HUES48 (cell line): ENCODE data around the gene SUPT6H.

Source experiments
- H3K27ac ChIP-seq: one replicate; pipeline ENCODE4 v1.7.0; 2013; ENCODE audit warnings: low read depth, low read length, inconsistent platforms
- H3K27me3 ChIP-seq: 2 replicates; pipeline ENCODE4 v1.6.1; 2013; ENCODE audit warnings: mild to moderate bottlenecking, low read length; ENCODE audit not compliant: control insufficient read depth, insufficient read depth
- H3K36me3 ChIP-seq: 2 replicates; pipeline ENCODE4 v1.6.1; 2013; ENCODE audit warnings: low read length; ENCODE audit not compliant: control insufficient read depth, insufficient read depth
- H3K4me1 ChIP-seq: 2 replicates; pipeline ENCODE4 v1.6.1; 2013; ENCODE audit warnings: mild to moderate bottlenecking, low read length; ENCODE audit not compliant: control insufficient read depth, insufficient read depth
- H3K4me3 ChIP-seq: 2 replicates; pipeline ENCODE4 v1.5.1; 2013; ENCODE audit warnings: mild to moderate bottlenecking, low read depth, low read length
- H3K9ac ChIP-seq: 2 replicates; pipeline ENCODE4 v1.6.1; 2013; ENCODE audit warnings: mild to moderate bottlenecking, low read depth, low read length, moderate library complexity
- H3K9me3 ChIP-seq: 2 replicates; pipeline ENCODE4 v1.6.1; 2013; ENCODE audit warnings: low read length; ENCODE audit not compliant: control insufficient read depth, insufficient read depth

Gene SUPT6H

DNA sequence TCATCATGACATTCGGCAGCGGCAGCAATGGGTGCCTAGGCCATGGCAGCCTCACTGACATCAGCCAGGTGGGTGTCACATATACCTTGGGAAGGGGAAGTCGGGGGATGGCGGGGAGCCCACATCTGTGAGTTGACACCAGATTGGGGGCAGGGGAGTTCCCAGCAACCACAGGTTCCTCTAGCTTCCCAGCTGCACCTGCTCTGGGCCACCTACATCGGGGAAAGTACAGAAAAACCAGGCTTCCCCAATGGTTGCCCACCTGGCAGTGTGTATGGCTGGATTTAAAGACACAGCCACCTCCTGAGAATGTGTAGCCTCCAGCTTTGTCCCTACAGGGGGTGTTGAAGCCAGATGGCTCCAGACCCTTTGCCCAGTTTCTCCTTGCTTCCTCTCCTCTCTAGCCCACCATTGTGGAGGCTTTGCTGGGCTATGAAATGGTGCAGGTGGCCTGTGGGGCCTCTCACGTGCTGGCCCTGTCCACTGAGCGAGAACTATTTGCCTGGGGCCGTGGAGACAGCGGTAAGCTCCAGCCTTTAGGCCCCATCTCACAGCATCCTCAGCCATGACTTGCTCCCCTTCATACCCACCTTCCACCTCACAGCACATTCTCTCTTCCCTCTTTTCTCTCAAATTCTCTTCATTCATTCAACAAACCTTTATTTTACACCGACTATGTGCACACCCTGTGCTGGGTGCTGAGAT lies 76.8 kb downstream of the SUPT6H start:
- no peak overlapping the region for H3K4me3 ChIP-seq
- H3K36me3 ChIP-seq = peaks cover 40% of the 10 kb centered on the region
- no peaks in the 10 kb centered on the region for H3K9me3 ChIP-seq
- no peak overlapping the region for H3K9ac ChIP-seq
- H3K4me1 ChIP-seq = no peaks in the 10 kb centered on the region
- H3K27ac ChIP-seq = no peak overlapping the region
- no peaks in the 10 kb centered on the region for H3K27me3 ChIP-seq

- Histone ChIP-seq H3K9me3 (no peaks in the 10 kb centered on the region), H3K36me3 (peaks cover 30% of the 10 kb centered on the region), H3K4me3 (no peak overlapping the region), H3K4me1 (no peaks in the 10 kb centered on the region), H3K9ac (no peak overlapping the region), H3K27me3 (no peaks in the 10 kb centered on the region), H3K27ac (no peak overlapping the region)
Measured at GRCh38 chr17:28740406-28741357, 78.7 kb downstream of the SUPT6H start.

GRCh38 chr17:28741358-28742349 lies 79.6 kb downstream of the SUPT6H start:
- no peaks in the 10 kb centered on the region for H3K9me3 ChIP-seq
- peaks cover 37% of the 10 kb centered on the region for H3K36me3 ChIP-seq
- H3K4me3 ChIP-seq = no peak overlapping the region
- no peak overlapping the region for H3K27ac ChIP-seq
- H3K4me1 ChIP-seq = peaks cover 9% of the 10 kb centered on the region
- no peak overlapping the region for H3K9ac ChIP-seq
- H3K27me3 ChIP-seq = no peaks in the 10 kb centered on the region

DNA sequence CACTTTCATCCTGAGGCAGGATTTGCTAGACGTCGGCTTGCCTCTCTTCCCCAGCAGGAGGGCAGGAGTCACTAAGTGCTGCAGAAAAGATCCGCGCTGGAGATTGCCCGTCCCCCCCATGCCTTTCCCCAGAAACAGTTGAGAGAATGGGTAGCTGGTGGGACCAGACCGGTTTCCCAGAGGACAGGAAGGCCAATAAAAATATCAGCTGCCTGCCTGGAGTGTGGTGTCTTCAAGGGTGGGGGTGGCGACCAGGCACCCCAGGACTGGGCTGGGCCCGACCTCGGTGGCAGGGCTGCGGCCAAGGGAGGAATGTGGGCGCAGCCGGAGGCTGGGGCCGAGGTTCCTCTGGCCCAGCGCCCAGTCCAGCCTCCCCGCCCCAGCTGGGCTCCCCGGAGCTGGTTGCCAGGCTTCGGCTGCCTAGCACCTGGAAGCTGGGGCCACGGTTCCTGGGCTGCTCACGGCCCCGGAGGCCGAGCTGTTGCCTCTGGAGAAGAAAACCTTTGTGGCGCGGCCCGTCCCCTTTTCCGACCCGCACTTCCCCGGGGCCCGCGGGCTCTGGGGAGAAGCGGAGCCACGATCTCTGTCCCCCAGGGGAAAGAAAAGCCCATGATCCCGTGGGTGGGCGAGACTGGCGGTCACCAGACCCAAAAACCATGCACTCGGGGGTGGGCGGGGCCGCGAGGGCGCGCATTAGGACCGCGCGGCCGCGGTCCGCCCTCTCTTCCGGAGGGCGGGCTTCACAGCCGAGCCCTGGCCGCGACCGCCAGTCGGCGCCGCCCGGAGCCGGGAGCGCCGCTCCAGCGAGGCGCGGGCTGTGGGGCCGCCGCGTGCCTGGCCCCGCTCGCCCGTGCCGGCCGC lies 81.5 kb downstream of the SUPT6H start, which contains the start of gene TRAF4:
TRAF4 (plus strand) TSS at position 769 of the 861 bp plus-strand sequence. CDS start 102 bp downstream, outside the sequence.
- peaks cover 18% of the 10 kb centered on the region for H3K4me1 ChIP-seq
- H3K9me3 ChIP-seq = no peaks in the 10 kb centered on the region
- peak within 1 kb of the TSS; percentile 96 for H3K9ac ChIP-seq
- H3K27me3 ChIP-seq = no peaks in the 10 kb centered on the region
- H3K27ac ChIP-seq = peak within 1 kb of the TSS; percentile 100
- peaks cover 45% of the 10 kb centered on the region for H3K36me3 ChIP-seq
- H3K4me3 ChIP-seq = peak within 1 kb of the TSS; percentile 95

GRCh38 chr17:28744104-28744971 lies 82.3 kb downstream of the SUPT6H start:
- no peaks in the 10 kb centered on the region for H3K9me3 ChIP-seq
- peak overlapping the region; percentile 95 for H3K4me3 ChIP-seq
- peak overlapping the region; percentile 100 for H3K27ac ChIP-seq
- H3K36me3 ChIP-seq = peaks cover 45% of the 10 kb centered on the region
- H3K9ac ChIP-seq = peak overlapping the region; percentile 96
- no peaks in the 10 kb centered on the region for H3K27me3 ChIP-seq
- H3K4me1 ChIP-seq = peaks cover 18% of the 10 kb centered on the region

GRCh38 chr17:28744972-28745785 lies 83.2 kb downstream of the SUPT6H start:
- H3K9me3 ChIP-seq = no peaks in the 10 kb centered on the region

DNA sequence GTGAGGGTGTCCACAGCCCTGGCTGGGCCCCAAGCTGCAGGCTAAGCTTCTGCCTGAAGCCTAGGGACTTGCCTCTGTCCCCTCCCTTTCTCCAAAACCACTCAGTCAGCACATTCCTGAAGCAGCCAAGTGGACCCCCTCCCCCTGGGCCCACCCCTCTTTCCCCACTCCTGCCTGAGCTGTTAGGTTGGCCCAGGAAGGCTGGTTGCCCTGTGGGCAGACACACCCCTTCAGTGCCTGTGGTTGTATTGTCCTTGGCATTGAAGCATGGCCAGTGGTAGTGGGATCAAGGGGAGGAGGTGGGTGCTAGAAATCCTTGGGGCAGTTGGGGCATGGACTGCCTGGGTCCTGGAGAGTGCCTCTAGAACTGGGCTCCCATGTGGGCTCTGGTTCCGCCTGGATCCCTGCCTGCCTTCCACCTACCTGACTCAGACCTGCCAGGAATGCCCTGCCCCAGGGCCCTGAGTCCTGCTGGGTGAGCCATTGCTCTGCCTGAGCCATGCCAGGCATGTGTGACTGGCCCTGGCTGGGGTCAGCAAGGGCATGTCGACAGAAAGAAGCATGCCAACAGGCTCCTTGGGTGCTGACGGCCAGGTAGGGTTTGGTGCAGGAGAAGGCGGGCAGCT lies 83.9 kb downstream of the SUPT6H start:
- Histone ChIP-seq H3K27ac (peak overlapping the region; percentile 100), H3K36me3 (peaks cover 53% of the 10 kb centered on the region), H3K27me3 (no peaks in the 10 kb centered on the region), H3K4me1 (peaks cover 22% of the 10 kb centered on the region), H3K9ac (peak overlapping the region; percentile 96; the same call in 1 of the 2 replicates), H3K9me3 (no peaks in the 10 kb centered on the region), H3K4me3 (peak overlapping the region; percentile 95)

More at GRCh38 chr17:28744972-28745785, 83.2 kb downstream of the SUPT6H start:
- Histone ChIP-seq H3K4me1 (peaks cover 18% of the 10 kb centered on the region), H3K27me3 (no peaks in the 10 kb centered on the region), H3K36me3 (peaks cover 52% of the 10 kb centered on the region), H3K4me3 (peak overlapping the region; percentile 95), H3K9ac (peak overlapping the region; percentile 96), H3K27ac (peak overlapping the region; percentile 100)

DNA sequence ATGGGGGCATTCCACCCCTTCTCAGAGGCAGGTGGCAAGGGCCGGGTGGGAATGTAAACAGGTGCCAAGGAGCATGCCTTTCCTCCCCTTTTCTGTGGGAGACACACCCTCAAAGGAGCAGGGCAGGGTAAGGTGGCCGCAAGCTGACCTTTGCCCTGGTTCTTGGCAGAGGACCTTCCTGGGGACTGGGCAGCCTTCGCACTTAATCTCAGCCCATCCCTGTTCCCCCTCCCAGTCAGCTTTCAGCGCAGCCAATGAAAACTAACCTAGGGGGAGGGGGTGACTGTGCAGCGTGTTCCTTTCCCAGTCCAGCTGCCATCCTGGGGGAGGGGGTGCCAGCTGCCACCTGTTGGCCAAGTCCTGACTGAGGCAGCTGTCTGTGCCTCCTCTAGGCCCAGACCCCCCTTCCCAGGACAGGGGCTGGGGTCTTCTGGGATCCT lies 84.6 kb downstream of the SUPT6H start:
- Histone ChIP-seq H3K9ac (no peak overlapping the region; the same call in 1 of the 2 replicates), H3K36me3 (peaks cover 55% of the 10 kb centered on the region), H3K9me3 (no peaks in the 10 kb centered on the region), H3K27me3 (no peaks in the 10 kb centered on the region), H3K4me1 (peaks cover 22% of the 10 kb centered on the region), H3K27ac (peak overlapping the region; percentile 100), H3K4me3 (peak overlapping the region; percentile 95; the same call in 1 of the 2 replicates)
